CD4-positive, alpha-beta T cell treated with Interleukin-12 subunit alpha and Interleukin-12 subunit beta, for 1 hour (primary cell): ENCODE data around the gene CLDN14.

ENCODE experiments used
- DNase-seq: peaks from one replicate; pipeline ENCODE4 v3.0.0-alpha.2; 2020

Gene CLDN14

DNA sequence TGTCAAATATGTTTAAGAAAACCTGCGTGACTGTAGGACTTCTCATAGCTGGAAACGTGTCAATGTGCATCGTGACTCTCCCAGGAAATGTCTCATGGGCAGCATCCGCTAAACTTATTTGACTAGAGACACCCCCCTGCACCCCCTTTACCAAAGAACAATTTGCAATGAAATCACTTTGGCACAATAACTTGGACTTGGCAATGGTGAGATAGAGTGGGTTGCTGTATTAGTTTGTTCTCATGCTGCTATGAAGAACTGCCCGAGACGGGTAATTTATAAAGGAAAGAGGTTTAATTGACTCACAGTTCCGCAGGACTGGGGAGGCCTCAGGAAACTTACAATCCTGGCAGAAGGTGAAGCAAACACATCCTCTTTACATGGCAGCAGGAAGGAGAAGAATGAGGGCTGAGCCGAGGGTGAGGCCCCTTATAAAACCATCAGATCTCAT lies 13.8 kb downstream of the CLDN14 start:
- no peak for DNase-seq

DNA sequence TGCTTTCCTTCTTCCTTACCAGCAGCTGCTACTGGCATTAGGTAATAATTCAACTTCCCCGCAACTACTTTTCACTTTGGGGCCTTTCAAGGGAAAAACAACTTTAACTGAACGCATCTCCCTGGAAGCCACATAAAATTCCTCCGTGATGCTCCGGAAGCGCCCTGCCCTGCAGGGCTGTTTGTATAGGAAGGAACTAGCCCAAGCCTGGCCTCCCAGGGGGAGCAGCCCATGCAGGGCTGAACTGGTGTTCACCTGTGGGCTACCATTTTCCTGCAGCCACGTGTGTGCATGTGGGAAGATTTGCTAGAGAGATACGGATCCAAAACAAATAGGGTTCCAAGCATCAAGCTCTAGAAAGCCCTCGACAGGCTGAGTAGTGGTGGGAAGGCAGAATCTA lies 14.4 kb downstream of the CLDN14 start:
- DNase-seq = no peak

DNA sequence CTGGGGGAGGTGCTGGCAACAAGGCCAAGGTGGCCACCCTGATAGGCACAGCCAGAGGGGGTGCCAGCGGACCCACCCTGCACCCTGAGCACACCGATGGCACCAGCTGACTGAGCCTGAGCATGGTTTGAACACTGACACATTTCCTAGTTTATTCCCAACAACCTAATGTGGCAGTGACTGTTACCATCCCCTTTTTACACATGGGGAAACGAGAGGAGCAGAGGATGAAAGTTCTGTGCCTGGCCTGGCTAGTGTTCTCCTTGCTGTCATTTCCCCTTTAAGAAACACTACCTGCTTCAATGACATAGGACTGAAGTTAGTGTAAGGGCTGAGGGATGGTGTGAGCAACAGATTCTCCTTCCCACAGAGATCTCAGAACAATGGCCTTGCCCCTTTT lies 15.3 kb downstream of the CLDN14 start:
- no peak for DNase-seq

DNA sequence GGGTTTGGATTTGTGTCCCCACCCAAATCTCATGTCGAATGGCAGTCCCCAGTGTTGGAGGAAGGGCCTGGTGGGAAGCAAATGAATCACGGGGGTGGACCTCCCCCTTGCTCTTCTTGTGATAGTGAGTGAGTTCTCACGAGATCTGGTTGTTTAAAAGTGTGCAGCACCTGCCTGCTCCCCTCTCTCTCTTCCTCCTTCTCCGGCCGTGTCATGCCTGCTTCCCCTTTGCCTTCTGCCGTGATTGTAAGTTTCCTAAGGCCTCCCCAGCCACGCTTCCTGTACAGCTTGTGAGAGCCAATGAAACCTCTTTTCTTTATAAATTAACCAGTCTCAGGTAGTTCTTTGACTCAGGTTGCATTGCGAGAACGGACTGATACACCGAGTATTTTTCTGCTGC lies 15.9 kb downstream of the CLDN14 start:
- DNase-seq = no peak

DNA sequence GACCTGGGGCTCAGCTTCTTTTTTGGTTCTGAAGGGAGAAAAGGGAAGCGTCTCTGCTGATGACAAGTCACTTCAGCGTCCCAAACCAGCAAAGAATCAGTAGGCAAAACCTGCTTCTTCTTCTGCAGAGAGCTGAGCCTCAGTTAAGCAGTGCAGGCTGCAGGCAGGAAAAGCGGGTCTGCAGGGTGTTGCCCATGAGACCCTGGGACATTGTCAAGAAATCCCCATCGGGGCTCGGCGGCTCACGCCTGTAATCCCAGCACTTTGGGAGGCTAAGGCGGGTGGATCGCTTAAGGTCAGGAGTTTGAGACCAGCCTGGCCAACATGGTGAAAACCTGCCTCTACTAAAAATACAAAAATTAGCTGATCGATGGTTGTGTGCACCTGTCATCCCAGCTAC lies 16.7 kb downstream of the CLDN14 start:
- no peak for DNase-seq

DNA sequence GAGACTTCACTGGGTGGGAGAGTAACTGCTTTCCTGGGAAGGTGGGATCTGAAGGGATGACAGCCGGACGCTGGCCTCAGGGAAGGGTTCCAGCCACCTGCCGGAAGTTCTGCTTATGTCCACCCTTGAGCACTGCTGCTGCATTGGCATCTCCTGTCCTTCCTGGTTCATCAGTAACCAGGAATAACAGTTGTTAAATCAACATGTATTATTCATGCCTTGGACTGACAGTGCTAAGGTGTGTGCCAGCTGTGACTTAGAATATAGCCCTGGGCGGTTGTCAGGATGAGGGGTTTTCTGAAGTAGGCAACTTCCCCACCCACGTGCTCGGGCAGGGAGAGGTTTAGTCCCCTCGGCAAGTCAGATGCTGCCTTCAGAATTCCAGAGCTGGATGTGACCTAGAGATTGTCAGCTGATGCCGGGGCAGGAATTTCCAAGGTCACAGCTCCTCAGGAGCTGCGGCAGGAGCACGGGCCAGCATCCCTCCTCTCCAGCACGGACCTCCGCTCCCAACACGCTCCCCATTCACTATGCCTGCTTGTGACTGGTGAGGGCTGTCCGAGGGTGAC lies 17.9 kb downstream of the CLDN14 start:
- no peak for DNase-seq

DNA sequence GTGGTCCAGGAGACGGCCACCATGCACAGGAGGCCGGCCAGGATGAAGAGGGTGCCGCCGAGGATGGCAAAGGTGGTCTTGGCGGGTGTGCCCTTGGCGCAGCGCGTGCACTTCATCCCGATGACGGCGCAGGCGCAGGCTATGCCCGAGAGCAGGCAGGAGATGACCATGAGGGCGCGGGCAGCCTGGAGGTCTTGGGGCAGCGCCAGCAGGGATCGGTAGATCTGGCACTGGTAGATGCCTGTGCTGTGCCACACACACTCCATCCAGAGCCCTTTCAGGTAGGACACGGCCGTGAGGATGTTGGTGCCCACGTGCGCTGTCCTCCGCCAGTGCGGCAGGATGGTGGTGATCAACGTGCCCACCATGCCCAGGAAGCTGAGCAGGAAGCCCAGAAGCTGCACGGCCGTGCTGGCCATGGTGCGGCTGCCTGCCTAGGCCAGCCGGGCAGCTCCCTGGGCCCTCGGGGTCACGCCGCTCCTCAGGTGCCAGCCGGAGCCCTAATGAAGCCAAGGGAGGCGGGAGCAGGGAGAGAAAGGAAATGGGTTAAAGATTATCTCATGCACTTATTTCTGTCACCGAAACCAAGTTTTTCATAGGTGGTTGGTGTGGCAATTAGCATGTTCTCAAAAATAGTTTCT lies 18.5 kb downstream of the CLDN14 start:
- DNase-seq = no peak

DNA sequence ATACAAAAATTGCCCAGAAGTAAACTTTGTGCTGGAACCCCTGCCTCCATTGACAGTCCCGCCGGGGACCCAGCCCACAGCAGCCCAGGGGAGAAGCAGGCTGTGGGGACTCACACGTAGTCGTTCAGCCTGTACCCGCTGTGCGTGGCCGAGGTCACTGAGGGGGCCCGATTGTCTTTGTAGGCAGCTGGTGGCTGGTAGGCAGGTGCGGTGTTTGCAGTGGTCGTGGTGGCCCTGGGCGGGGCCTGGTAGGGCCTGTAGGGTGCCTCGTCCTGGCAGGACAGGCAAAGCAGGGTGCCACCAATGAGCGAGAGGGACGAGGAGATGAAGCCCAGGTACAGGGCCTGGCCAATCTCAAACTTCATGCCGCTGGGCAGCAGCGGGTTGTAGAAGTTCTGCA lies 19.1 kb downstream of the CLDN14 start:
- DNase-seq = no peak

DNA sequence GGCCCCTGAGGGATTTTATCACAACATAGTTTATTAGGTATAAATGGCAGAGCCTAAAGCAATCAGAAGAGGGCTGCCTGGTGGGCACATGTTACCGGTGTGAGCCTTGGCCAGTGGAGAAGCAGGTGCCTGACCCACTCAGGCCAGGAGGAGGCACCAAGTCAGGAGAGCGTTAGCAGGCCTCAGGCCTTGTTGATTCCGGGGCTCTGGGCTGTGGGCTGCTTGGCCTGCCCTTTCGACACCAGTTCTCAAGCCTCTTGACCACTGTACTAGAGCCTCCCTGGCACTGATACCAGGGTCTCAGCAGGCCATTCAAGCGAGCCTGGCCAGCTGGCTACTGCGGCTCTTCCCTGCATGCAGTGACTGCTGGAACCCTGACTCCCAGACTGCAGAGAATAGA lies 20.8 kb downstream of the CLDN14 start:
- DNase-seq = no peak

DNA sequence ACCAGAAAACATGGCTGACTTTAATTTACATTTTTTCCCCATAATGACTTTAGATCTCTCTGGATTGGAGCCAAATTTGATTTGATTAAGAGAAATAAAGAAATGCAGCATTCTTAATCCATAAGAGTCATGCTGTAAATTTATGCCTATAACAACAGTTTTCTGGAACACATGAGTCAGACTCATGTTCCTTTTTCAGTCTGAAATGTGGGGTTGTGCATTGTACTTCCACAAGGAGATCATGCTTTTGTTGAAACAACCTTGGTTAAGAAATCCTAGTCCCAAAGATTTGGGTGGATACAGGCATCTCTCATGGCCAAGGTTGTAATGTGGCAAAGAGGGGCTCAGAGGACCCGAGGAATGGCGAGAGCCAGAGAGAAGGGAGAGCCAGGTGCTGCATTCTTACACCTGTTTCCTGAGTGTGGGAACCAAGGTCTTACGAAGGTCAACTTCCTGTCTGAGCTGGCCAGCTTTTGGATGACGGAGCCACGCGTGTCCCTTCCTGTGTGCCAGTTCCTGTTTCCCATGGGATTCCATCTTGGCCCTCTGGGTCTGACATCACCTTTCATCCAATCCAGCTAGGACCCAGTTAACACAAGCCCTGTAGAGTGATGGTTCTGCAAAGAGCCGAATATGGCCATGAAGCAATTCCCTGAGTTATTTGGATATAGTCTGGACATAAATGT lies 23.1 kb downstream of the CLDN14 start:
- DNase-seq = no peak

DNA sequence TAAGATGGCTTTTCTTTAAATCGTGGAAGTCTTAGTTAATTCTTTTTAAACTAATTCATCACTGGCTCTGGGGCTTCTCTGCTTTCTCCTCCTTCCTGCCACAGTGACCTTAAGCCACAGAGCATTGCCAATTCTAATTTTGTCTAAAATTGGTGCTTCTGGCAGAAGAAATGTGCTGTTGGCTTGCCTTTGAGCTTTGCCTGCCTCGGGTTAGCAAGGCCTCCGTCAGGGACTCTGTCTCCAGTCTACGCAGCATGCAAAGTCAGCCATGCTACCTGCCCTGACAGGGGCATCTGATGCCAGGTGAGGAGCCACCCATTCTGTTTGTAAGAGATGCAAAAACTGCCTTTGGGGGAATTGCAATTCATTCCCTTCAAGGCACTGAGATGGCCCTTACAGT lies 25.2 kb downstream of the CLDN14 start:
- DNase-seq = no peak

DNA sequence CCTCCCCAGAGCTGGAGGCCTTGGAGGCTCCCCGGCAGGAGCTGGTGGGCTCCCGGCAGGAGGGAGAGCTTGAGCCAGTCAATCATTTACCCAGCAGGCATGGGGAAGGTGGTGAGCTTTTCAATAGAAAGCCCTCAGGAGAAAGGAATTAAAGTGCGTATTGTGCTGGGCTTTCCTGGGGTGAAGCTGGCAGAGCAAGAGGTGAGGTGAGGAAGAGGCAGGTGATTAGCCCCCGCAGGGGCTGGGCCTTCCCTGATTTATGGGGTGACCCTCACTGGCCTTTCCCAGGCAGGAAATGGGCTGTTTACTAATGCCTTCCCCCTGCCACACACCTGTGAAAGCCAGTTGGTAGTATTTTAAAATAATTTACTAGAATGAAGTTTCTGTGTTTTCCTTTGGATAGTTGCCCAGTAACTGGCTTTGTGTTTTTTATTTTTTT lies 25.8 kb downstream of the CLDN14 start:
- DNase-seq = no peak

DNA sequence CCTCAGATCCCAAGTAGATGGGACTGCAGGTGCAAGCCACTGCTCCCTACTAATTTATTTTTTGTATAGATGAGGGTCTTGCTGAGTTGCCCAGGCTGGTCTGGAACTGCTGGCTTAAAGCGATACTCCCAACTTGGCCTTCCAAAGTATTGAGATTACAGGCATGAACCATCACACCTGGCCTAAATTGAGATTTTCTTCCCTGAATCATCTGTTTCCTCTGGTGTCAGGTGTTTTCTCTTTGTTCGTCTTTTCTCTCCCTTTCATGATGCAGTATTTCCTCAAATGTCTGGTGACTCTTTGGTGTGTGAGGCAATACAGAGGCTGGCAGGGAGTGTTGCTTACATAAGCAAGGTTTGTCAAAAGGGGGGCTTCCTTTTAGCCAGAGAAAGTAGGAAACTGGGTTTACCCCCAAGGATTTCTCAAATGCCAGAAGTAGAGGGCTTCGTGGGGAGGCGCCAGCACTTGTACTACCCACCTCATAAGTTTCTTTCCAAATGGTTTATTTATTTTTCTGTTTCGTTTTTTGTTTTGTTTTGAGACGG lies 27.6 kb downstream of the CLDN14 start:
- DNase-seq = no peak

DNA sequence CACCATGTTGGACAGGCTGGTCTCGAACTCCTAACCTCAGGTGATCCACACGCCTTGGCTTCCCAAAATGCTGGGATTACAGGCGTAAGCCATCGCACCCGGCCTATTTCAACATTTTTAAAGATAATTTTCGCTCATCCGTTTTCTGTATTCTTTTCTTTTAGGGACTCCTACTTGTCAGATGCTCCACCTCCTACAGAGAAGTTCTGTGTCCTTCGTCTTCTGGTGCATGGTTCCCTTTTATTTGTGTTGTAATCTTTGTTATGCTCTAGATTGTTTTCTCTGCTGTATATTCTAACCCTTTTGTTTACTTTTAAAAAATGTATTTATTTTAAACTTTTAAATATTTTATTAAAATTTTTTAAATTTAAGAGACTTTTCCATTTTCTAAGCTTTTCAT lies 28.4 kb downstream of the CLDN14 start:
- DNase-seq = no peak

DNA sequence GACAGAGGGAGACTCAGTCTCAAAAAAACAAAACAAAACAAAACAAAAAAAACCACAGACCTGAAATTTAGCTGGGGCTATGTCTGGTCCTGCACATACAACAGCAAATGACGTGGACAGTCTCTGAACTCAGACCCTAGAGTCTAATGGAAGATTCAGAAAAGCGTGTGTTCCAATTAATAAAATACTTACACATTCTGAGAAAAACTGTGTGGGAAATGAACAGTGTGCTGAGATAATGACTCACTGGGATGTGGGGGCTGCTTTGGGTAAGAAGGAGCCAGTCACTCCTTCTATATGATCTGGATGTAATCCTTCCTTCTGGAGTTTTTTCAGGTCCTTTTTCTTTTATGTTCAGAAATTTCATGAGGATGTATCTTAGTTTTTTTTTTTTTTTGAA lies 29.4 kb downstream of the CLDN14 start:
- DNase-seq = no peak

DNA sequence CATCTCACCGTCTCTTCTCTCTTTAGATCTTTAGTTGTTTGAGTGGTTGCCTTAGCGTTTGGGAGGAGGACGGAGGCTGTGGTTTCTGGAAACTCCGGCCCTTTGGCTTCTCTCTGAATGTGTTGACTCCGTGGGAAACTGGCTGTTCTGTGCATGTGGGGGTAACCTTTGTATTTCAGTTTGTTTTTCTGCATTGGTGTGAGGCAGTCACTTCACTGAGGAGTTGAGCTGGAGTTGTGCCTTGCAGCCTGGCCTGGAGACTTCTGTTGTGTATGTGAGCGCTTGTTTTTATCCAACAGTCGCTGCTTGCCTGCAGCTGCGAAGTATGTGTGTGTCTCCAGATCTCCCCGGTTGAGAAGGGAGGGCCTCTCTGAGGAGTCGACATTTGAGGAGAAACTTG lies 33.6 kb downstream of the CLDN14 start:
- DNase-seq = no peak

DNA sequence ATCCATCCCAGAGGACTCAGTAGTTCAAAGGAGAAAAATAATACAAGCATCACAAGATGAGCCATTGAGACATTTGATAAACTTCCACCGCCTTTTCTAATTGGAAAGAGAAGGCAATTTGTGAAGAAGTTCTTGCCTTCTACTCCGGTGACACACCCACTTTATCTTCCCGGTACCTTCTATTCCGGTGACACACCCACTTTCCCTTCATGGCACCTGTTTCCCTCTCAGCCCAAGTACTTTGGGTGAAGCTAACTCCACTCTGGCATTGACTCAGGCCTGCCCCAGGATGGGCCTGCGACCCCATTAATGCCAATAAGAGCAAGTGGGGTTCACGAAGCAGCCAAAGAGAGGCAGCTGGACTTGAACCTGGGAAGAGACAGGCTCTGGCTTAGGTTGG lies 38.2 kb downstream of the CLDN14 start:
- DNase-seq = no peak

DNA sequence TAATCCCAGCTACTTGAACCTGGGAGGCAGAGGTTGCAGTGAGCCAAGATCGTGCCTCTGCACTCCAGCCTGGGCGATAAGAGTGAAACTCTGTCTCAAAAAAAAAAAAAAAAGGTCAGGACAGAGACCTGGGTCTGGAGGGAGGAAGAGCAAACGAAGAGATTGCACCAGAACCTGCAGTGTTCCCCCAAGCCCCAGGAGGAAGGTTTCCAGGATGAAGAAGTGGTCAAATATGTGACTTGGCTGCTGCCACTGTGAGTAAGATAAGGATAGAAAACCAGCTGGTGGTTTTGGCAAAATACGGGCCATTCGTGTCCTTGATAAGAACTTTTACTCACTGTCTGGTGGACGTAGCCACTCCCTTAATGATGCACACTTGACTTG lies 42.2 kb downstream of the CLDN14 start:
- DNase-seq = no peak

DNA sequence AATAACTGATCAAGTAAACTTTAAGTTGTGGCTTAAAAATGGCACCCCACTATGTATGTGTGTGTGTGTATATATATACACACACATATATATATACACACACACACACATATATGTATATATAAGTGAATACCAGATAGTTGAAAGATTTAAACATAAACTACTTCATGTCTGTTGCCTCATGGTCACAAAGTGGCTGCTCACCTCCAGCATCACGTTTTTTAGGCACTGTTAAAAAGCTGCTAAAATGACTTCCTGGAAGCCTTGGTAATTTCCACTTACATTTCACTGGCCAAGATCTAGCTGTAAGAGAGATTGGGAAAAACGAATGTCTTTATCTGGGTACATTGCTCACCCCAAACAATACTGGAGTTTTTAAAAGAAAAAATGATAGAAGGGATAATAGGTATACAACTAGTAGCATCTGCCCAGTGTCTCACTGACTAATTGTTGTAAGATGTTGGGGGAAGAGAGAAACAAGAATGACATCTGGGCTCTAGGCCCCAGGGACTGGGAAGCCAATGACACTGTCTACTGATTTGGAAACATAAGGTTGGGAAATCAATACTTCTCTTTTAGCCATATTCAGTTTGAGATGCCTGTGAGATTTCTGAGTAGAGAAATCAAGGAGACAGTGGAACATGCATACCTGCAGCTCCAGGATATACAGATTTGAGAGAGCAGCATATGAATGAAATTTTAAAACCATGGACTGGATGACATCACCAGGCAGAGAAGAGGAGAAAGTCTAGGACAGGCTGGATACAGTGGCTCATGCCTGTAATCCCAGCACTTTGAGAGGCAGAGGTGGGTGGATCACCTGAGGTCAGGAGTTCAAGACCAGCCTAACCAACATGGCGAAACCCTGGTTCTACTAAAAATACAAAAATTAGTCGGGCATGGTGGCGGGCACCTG lies 42.8 kb downstream of the CLDN14 start:
- DNase-seq = no peak

DNA sequence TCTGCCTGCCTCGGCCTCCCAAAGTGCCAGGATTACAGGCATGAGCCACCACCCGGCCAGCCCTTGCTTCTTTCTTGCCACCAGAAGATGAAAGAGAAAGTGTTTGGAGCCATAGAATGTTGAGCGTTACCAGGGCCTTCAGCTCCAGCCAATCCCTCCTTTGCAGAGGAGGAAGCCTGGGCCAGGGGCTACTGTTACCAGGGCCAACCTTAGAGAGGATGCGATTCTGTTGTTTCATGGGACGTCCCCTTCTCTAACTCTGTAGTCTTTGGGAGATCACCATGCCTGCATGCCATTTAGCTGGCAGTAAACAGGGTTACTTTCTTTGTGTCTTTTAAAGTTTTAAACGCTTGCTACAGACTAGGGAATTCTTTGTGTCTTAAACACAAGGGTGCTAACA lies 45.8 kb downstream of the CLDN14 start:
- no peak for DNase-seq

DNA sequence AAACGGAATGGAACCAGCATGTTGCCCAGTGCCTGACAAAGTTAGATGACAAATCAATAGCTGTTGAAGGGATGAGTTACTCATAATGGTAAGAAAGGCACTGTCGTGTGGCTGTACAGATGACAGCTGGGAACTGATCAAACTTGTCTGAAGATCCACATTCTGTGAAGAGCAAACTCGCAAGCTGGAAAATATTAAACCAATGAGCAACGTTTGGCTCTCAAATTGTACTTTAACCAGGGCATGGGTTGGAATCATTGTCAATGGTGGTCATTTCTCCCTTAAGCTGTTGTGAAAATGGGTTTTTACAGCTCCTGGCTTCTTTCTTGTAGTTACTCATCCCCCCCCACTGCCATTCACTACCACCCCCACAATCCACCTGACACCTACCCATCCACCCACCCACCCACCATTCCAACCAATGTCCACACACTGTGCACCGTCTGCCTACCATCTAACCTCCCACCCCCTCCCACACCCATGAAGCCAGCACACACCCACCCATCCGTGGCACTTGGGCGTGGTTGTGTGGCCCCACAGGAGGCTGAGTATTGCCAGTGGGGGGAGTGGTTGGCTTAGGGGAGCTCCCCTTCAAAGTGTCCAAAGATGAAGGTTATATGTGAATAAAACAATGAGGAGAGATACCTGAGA lies 46.7 kb downstream of the CLDN14 start:
- no peak for DNase-seq

DNA sequence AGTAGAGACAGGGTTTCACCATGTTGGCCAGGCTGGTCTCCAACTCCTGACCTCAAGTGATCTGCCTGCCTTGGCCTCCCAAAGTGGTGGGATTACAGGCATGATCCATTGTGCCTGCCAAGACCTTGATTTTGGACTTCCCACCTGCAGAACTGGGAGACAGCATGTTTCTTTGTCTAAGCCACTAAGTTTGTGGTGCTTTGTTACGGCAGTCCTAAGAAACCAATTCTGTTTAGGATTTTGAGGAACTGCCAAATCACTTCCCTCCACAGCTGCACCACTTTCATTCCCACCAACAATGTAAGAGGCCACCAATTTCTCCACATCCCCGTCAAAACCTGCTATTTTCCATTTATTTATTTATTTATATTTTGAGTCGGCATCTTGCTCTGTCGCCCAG lies 48.7 kb downstream of the CLDN14 start:
- no peak for DNase-seq

DNA sequence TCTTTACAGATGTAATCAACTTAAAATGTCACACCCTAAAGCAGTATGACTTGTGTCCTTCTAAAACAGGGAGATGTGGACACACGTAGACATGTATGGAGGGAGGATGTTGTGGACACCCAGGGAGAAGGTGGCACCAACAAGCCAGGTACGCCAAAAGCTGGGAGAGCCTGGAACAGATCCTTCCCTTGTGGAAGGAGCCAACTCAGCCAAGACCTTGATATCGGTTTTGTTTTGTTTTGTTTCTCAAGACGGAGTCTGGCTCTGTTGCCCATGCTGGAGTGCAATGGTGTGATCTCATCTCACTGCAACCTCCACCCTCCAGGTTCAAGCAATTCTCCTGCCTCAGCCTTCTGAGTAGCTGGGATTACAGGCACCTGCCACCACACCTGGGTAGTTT lies 49.1 kb downstream of the CLDN14 start:
- DNase-seq = no peak
